Common myeloid progenitor, CD34-positive (primary cell): ENCODE data around the gene KLHL26.
"Not testable (repeated sequence)": the region's sequence is repeated elsewhere in the genome, so short reads cannot be mapped to it uniquely, and the experiment has no call there.

Source experiments
- CTCF ChIA-PET: fragments of 350-600 bp; sonication (Branson Sonifier 250); formaldehyde crosslinking; loops from one replicate; lab custom pipeline; 2021; ENCODE audit warnings: antibody characterized with exemption; lab: Charles Lee
- POLR2A ChIA-PET: fragments of 350-600 bp; sonication (Branson Sonifier 250); formaldehyde crosslinking; loops from one replicate; lab custom pipeline; 2021; ENCODE audit warnings: antibody characterized with exemption; lab: Charles Lee
- DNase-seq, 3 donors: peaks; one replicate each; pipeline versions ENCODE4 v3.0.0 to v3.0.0-alpha.2; 2013
- H3K27ac ChIP-seq, 2 experiments: 1 replicate in 1 of 2; 2 replicates in 1 of 2; pipeline ENCODE4 v1.7.0; 2013; ENCODE audit warnings: inconsistent platforms in 2 of 2, low read length in 2 of 2, mild to moderate bottlenecking in 2 of 2, low read depth in 1 of 2, moderate library complexity in 1 of 2; ENCODE audit not compliant: severe bottlenecking in 2 of 2, insufficient read depth in 1 of 2, poor library complexity in 1 of 2
- H3K27me3 ChIP-seq, 5 experiments: replicated peaks in 2 of 5; 1 replicate in 3 of 5; 2 replicates in 2 of 5; pipeline versions ENCODE4 v1.6.1 to v1.7.0; 2013; ENCODE audit warnings: low read length in 4 of 5, mild to moderate bottlenecking in 2 of 5, moderate library complexity in 2 of 5, inconsistent platforms in 1 of 5; ENCODE audit not compliant: insufficient read depth in 5 of 5, control insufficient read depth in 4 of 5
- H3K36me3 ChIP-seq, 4 experiments: 1 replicate in 2 of 4; 2 replicates in 2 of 4; pipeline versions ENCODE4 v1.6.1 to v1.7.0; 2013; ENCODE audit warnings: low read length in 3 of 4, control low read depth in 1 of 4, mild to moderate bottlenecking in 1 of 4; ENCODE audit not compliant: control insufficient read depth in 4 of 4, insufficient read depth in 4 of 4
- H3K4me1 ChIP-seq, 4 experiments: 1 replicate in 3 of 4; 2 replicates in 1 of 4; pipeline versions ENCODE4 v1.6.1 to v1.7.1; 2013; ENCODE audit warnings: low read length in 3 of 4, mild to moderate bottlenecking in 3 of 4, control low read depth in 1 of 4, inconsistent platforms in 1 of 4, moderate library complexity in 1 of 4; ENCODE audit not compliant: control insufficient read depth in 4 of 4, insufficient read depth in 4 of 4; ENCODE audit errors: control extremely low read depth in 1 of 4
- H3K4me3 ChIP-seq, 7 experiments: 1 replicate in 4 of 7; 2 replicates in 3 of 7; pipeline versions ENCODE4 v1.5.1 to v1.7.0; 2013; ENCODE audit warnings: mild to moderate bottlenecking in 7 of 7, low read length in 6 of 7, moderate library complexity in 6 of 7, inconsistent platforms in 2 of 7, low read depth in 2 of 7, control low read depth in 1 of 7; ENCODE audit not compliant: insufficient read depth in 4 of 7, control insufficient read depth in 1 of 7; ENCODE audit errors: extremely low read depth in 1 of 7
- H3K9me3 ChIP-seq, 5 experiments: 1 replicate in 4 of 5; 2 replicates in 1 of 5; pipeline versions ENCODE4 v1.6.1 to v1.7.1; 2013; ENCODE audit warnings: low read length in 4 of 5, mild to moderate bottlenecking in 2 of 5, inconsistent platforms in 1 of 5, low read depth in 1 of 5, moderate library complexity in 1 of 5; ENCODE audit not compliant: control insufficient read depth in 4 of 5, insufficient read depth in 2 of 5; ENCODE audit errors: control extremely low read depth in 1 of 5
- WGBS: methylation state at CpG from one replicate; pipeline ENCODE4 v1.1.5; 2013; ENCODE audit not compliant: insufficient coverage; 5-methylcytosine and 5-hydroxymethylcytosine counted together

Gene KLHL26

DNA sequence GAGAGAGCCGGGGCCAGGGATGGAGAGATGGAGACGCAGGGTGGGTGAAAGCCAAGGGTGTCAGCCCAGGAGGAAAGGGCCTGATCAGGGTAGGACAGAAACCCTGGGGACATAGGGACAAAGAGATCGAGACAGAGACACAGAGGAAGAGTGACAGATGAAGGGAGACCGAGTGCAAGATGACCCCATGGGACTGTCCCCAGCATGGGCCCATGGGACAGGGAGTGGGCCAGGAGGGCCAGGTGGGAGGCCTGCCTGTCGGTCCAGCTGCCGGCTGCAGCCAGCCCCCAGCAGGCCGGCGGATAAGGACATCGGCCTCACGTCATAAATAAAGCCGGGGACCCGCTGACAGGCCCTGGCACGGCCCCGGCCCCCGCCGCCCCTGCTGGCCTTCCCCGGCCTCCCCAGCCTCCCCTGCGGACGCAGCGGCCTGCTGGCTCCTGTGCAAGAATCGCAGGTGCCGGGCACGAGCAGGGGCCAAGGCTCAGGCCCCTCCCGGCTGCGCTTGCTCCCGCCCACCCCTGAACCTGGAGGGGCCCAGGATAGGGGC, 41.9 kb upstream of the KLHL26 start:
- H3K4me3 ChIP-seq, result peak overlapping the region in 6 of 7 experiments; percentile 11 to 57 (median 40)
- POLR2A ChIA-PET, result no interaction called here
- no peaks in the 10 kb centered on the region for H3K9me3 ChIP-seq
- DNase-seq, result no peak
- H3K36me3 ChIP-seq, result peaks cover 0 to 14% (median 7%) of the 10 kb centered on the region in 4 experiments
- peaks cover 0 to 37% (median 27%) of the 10 kb centered on the region in 4 experiments for H3K4me1 ChIP-seq
- peaks cover 0 to 51% (median 8%) of the 10 kb centered on the region in 5 experiments for H3K27me3 ChIP-seq
- no peak overlapping the region for H3K27ac ChIP-seq
- CTCF ChIA-PET, result interaction anchor here (1.1 to 2.4 kb wide), 6 partner anchors 35 to 252 kb away, joined by 4 to 12 read pairs (median 4); no protein-coding TSS in a partner anchor
- 10% methylated on average over 19 of the region's 26 CpGs for WGBS

DNA sequence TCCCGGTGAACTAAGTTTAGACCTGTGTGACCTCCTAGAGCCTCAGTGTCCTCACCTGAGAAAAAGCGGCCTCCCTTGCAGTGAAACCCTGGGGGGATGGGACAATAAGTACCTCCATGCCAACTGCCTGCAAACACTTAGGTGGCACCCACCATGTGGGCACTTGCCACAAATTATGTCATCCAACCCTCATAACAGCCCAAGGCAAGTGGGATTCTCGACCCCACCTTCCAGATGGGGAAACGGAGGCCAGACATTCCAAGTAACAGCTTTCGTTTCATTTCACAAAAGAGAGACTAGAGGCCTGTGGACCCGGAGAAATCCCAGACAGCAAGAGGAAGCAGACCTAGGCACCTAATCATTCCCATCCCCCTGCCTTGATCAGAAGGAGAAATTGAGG, 41.4 kb upstream of the KLHL26 start:
- Histone ChIP-seq H3K9me3 (no peaks in the 10 kb centered on the region), H3K36me3 (peaks cover 0 to 12% (median 6%) of the 10 kb centered on the region in 4 experiments), H3K4me1 (peaks cover 0 to 31% (median 23%) of the 10 kb centered on the region in 4 experiments), H3K27ac (no peak overlapping the region), H3K4me3 (no peak overlapping the region), H3K27me3 (peaks cover 0 to 53% (median 8%) of the 10 kb centered on the region in 5 experiments)
- no peak for DNase-seq
- 93% methylated on average over 4 of the region's 6 CpGs for WGBS
- POLR2A ChIA-PET, result no interaction called here
- CTCF ChIA-PET, result interaction anchor here (1.2 kb wide), 1 partner anchor 37 kb away, joined by 3 read pairs; the partner anchor contains the start of gene KXD1

DNA sequence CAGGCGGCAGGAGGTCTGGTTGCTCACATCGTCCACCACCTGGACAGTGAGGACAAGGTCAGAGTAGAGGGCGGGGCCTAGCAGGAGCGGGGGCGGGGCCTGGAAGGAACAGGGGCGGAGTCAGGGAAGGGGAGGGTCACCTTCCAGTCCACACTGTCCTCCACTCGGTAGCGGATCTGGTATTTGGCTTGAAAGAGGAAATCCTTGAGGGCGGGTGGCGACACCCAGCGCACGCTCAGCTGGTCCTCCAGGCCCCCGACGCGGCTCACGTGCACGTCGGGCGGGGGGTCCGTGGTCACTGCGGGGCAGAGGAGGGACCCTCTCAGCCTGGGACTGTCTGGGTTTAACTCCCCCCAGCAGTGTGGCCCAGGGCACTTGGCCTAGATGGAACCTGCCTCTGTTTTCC, 40.1 kb upstream of the KLHL26 start:
- peak in 2 of 3 donors; percentile 48 to 56 for DNase-seq

DNA sequence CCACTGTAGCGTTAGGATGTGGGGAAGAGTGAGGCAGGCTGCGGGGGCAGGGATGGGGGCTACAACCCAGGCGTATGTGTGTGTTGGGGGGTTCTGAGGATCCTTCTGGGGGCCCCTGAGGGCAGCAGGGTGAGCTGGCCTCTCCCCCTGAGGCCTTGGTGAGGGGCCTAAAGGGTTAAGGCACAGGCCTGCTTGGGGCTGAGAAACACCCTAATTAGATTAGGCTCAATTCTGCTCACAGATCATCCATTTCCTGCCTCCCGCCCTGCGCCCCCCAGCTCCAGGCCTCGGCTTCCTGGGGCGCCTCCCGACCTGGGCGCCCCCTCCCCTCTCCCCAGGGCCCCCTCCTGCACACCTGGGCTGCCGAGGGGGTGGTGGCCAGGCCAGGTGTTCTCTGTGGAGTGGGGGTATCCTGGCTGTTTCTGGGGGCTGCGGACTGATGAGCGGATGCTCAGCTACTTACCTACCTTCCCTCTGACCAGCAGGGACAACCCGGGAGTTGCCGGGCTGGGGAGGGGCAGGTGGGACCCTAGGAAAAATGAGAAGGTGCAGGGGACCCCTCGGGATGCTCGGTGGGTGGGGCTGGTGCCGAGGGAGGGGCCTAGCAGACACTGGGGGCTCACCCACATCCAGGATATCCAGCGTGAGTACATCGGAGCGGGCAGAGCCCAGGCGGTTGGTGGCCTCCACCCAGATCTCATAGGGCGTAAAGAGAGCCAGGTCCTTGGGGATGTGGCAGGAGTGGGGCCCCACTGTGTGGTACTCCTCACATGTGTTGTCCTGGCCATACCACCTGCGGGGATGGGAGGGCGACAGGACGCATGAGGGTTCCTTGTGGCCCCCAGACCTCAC, 38.8 kb upstream of the KLHL26 start:
- 84% methylated on average over 7 of the region's 25 CpGs for WGBS
- POLR2A ChIA-PET, result no interaction called here
- Histone ChIP-seq H3K36me3 (no peaks in the 10 kb centered on the region), H3K9me3 (no peaks in the 10 kb centered on the region), H3K4me3 (no peak overlapping the region), H3K4me1 (peaks cover 0 to 28% (median 23%) of the 10 kb centered on the region in 4 experiments), H3K27ac (no peak overlapping the region), H3K27me3 (peaks cover 0 to 74% (median 11%) of the 10 kb centered on the region in 5 experiments)
- CTCF ChIA-PET, result interaction anchor here (0.5 to 1.2 kb wide), 4 partner anchors 9 to 266 kb away, joined by 3 read pairs; no protein-coding TSS in a partner anchor
- no peak for DNase-seq

More for the DNA sequence above, 40.1 kb upstream of the KLHL26 start:
- H3K4me1 ChIP-seq, result peaks cover 0 to 28% (median 23%) of the 10 kb centered on the region in 4 experiments
- POLR2A ChIA-PET, result interaction anchor here (0.6 kb wide), 1 partner anchor 15 kb away, joined by 3 read pairs; no protein-coding TSS in a partner anchor
- no peaks in the 10 kb centered on the region for H3K9me3 ChIP-seq
- WGBS, result 12% methylated on average over 16 of the region's 21 CpGs
- H3K36me3 ChIP-seq, result peaks cover 0 to 5% (median 0%) of the 10 kb centered on the region in 4 experiments
- peak overlapping the region in 1 of 7 experiments; percentile 11 for H3K4me3 ChIP-seq
- H3K27me3 ChIP-seq, result peaks cover 0 to 61% (median 8%) of the 10 kb centered on the region in 5 experiments
- CTCF ChIA-PET, result interaction anchor here (1.0 kb wide), 1 partner anchor 250 kb away, joined by 3 read pairs; no protein-coding TSS in a partner anchor
- H3K27ac ChIP-seq, result no peak overlapping the region

DNA sequence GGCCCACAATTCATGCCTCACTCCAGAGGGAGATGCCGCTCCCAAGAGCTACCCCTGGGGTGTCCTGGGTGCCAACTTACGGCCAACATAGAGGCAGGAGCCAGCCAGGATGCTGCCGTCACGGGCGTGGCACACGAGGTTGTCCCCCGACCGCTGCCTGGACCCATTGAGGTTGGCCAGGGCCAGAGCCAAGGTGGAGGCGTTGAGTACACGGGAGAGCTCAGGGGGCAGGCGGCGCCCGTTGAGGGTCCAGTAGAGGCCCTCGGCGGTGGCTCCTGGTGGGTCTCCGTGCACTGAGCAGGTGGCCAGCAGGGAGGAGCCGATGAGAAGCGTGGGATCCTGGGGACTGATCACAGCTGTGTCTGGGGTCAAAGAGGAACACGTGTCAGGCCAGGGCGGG, 37.3 kb upstream of the KLHL26 start:
- DNase-seq, result no peak
- CTCF ChIA-PET, result interaction anchor here (1.0 to 1.7 kb wide), 3 partner anchors 8 to 80 kb away, joined by 3 to 5 read pairs (median 3); no protein-coding TSS in a partner anchor
- Histone ChIP-seq H3K36me3 (no peaks in the 10 kb centered on the region), H3K4me1 (peaks cover 0 to 23% (median 19%) of the 10 kb centered on the region in 4 experiments), H3K27ac (no peak overlapping the region), H3K9me3 (no peaks in the 10 kb centered on the region), H3K4me3 (no peak overlapping the region), H3K27me3 (peaks cover 0 to 88% (median 18%) of the 10 kb centered on the region in 5 experiments)
- POLR2A ChIA-PET, result no interaction called here
- 94% methylated on average over 19 of the region's 20 CpGs for WGBS

DNA sequence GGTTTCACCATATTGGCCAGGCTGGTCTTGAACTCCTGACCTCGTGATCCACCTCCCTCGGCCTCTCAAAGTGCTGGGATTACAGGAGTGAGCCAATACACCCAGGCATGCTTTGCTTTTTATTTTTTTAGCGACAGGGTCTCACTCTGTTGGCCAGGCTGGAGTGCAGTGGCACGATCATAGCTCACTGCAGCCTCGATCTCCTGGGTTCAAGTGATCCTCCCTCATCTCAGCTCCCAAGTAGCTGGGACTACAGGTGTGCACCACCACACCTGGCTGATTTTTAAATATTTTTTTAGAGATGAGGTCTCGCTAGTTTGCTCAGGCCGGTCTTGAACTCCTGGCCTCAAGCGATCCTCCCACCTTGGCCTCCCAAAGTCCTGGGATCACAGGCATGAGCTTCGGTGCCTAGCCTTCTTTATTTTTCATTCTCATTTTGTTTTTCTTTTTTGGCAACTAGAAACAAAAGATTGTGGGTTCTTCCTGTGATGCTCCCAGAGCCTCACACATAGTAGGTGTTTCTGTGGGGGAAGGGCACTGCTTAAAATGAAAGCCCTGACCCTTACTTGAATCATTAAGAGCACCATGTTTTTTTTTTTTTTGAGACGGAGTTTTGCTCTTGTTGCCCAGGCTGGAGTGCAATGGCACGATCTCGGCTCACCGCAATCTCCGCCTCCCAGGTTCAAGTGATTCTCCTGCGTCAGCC, 36.0 kb upstream of the KLHL26 start:
- H3K4me3 ChIP-seq, H3K9me3 ChIP-seq, H3K27ac ChIP-seq, H3K36me3 ChIP-seq, DNase-seq, POLR2A ChIA-PET: not testable (repeated sequence)
- Histone ChIP-seq H3K27me3 (peaks cover 0 to 88% (median 18%) of the 10 kb centered on the region in 5 experiments), H3K4me1 (peaks cover 0 to 13% (median 11%) of the 10 kb centered on the region in 4 experiments)
- 95% methylated on average over 11 of the region's 15 CpGs for WGBS
- CTCF ChIA-PET, result interaction anchor here (1.7 kb wide), 1 partner anchor 10 kb away, joined by 5 read pairs; no protein-coding TSS in a partner anchor
